ENCODE data around the gene CYP21A2. TPM values are rescaled to one million over a fixed set of nuclear protein-coding genes. Genes with fewer than 3 reads are reported as not detected.
"Not testable (repeated sequence)": the region's sequence is repeated elsewhere in the genome, so short reads cannot be mapped to it uniquely, and the experiment has no call there.

CYP21A2 gene
- total RNA-seq, 1 experiment from 2014 or later, result 0.76 TPM

GRCh38 chr6:32028631-32029030 is 9.6 kb upstream of the CYP21A2 start:
- H3K27ac Mint-ChIP-seq (ENCODE audit: unreplicated experiment); H3K4me3 Mint-ChIP-seq (ENCODE audit: low read depth, unreplicated experiment); CTCF ChIA-PET; H3K36me3 Mint-ChIP-seq (ENCODE audit: insufficient read depth, unreplicated experiment); H3K27me3 Mint-ChIP-seq (ENCODE audit: unreplicated experiment); BruUV-seq (replicated peaks); DNase-seq; intact Hi-C loops (cut with micrococcal nuclease; ENCODE audit: unreplicated experiment); H3K4me1 Mint-ChIP-seq (ENCODE audit: low read depth, unreplicated experiment); H3K9me3 Mint-ChIP-seq (ENCODE audit: low read depth, unreplicated experiment): not testable (repeated sequence)

GRCh38 chr6:32029553-32029952 is 8.7 kb upstream of the CYP21A2 start:
- BruUV-seq (replicated peaks); CTCF ChIA-PET; H3K27ac Mint-ChIP-seq (ENCODE audit: unreplicated experiment); H3K4me1 Mint-ChIP-seq (ENCODE audit: low read depth, unreplicated experiment); H3K27me3 Mint-ChIP-seq (ENCODE audit: unreplicated experiment); H3K9me3 Mint-ChIP-seq (ENCODE audit: low read depth, unreplicated experiment); intact Hi-C loops (cut with micrococcal nuclease; ENCODE audit: unreplicated experiment); H3K36me3 Mint-ChIP-seq (ENCODE audit: insufficient read depth, unreplicated experiment); DNase-seq; H3K4me3 Mint-ChIP-seq (ENCODE audit: low read depth, unreplicated experiment): not testable (repeated sequence)

- H3K27ac Mint-ChIP-seq (ENCODE audit: unreplicated experiment); H3K36me3 Mint-ChIP-seq (ENCODE audit: insufficient read depth, unreplicated experiment); H3K9me3 Mint-ChIP-seq (ENCODE audit: low read depth, unreplicated experiment); CTCF ChIA-PET; BruUV-seq (replicated peaks); H3K4me3 Mint-ChIP-seq (ENCODE audit: low read depth, unreplicated experiment); DNase-seq; intact Hi-C loops (cut with micrococcal nuclease; ENCODE audit: unreplicated experiment); H3K4me1 Mint-ChIP-seq (ENCODE audit: low read depth, unreplicated experiment): not testable (repeated sequence)
- H3K27me3 Mint-ChIP-seq (ENCODE audit: unreplicated experiment), result peaks cover 13% of the 10 kb centered on the region
Measured at GRCh38 chr6:32035283-32036013, 2.8 kb upstream of the CYP21A2 start.

- H3K9me3 Mint-ChIP-seq (ENCODE audit: low read depth, unreplicated experiment); H3K4me3 Mint-ChIP-seq (ENCODE audit: low read depth, unreplicated experiment); CTCF ChIA-PET; H3K27ac Mint-ChIP-seq (ENCODE audit: unreplicated experiment); intact Hi-C loops (cut with micrococcal nuclease; ENCODE audit: unreplicated experiment); H3K36me3 Mint-ChIP-seq (ENCODE audit: insufficient read depth, unreplicated experiment); BruUV-seq (replicated peaks); DNase-seq; H3K4me1 Mint-ChIP-seq (ENCODE audit: low read depth, unreplicated experiment): not testable (repeated sequence)
- peaks cover 13% of the 10 kb centered on the region for H3K27me3 Mint-ChIP-seq (ENCODE audit: unreplicated experiment)
Measured at GRCh38 chr6:32037136-32037535, 1.1 kb upstream of the CYP21A2 start.

GRCh38 chr6:32038878-32039277 is 663 bp downstream of the CYP21A2 start:
- DNase-seq; intact Hi-C loops (cut with micrococcal nuclease; ENCODE audit: unreplicated experiment); H3K36me3 Mint-ChIP-seq (ENCODE audit: insufficient read depth, unreplicated experiment); H3K27ac Mint-ChIP-seq (ENCODE audit: unreplicated experiment); H3K4me1 Mint-ChIP-seq (ENCODE audit: low read depth, unreplicated experiment); BruUV-seq (replicated peaks); H3K9me3 Mint-ChIP-seq (ENCODE audit: low read depth, unreplicated experiment); CTCF ChIA-PET; H3K4me3 Mint-ChIP-seq (ENCODE audit: low read depth, unreplicated experiment): not testable (repeated sequence)
- H3K27me3 Mint-ChIP-seq (ENCODE audit: unreplicated experiment), result peaks cover 13% of the 10 kb centered on the region

- BruUV-seq (replicated peaks); CTCF ChIA-PET; H3K4me1 Mint-ChIP-seq (ENCODE audit: low read depth, unreplicated experiment); intact Hi-C loops (cut with micrococcal nuclease; ENCODE audit: unreplicated experiment); H3K36me3 Mint-ChIP-seq (ENCODE audit: insufficient read depth, unreplicated experiment); H3K4me3 Mint-ChIP-seq (ENCODE audit: low read depth, unreplicated experiment); H3K27ac Mint-ChIP-seq (ENCODE audit: unreplicated experiment); H3K9me3 Mint-ChIP-seq (ENCODE audit: low read depth, unreplicated experiment); DNase-seq: not testable (repeated sequence)
- H3K27me3 Mint-ChIP-seq (ENCODE audit: unreplicated experiment), result peaks cover 13% of the 10 kb centered on the region
Measured at GRCh38 chr6:32039321-32040274, 1.4 kb downstream of the CYP21A2 start.

GRCh38 chr6:32040299-32041049 is 2.3 kb downstream of the CYP21A2 start:
- CTCF ChIA-PET; intact Hi-C loops (cut with micrococcal nuclease; ENCODE audit: unreplicated experiment); DNase-seq; H3K4me3 Mint-ChIP-seq (ENCODE audit: low read depth, unreplicated experiment); BruUV-seq (replicated peaks); H3K9me3 Mint-ChIP-seq (ENCODE audit: low read depth, unreplicated experiment); H3K27ac Mint-ChIP-seq (ENCODE audit: unreplicated experiment); H3K4me1 Mint-ChIP-seq (ENCODE audit: low read depth, unreplicated experiment); H3K36me3 Mint-ChIP-seq (ENCODE audit: insufficient read depth, unreplicated experiment): not testable (repeated sequence)
- H3K27me3 Mint-ChIP-seq (ENCODE audit: unreplicated experiment), result peaks cover 13% of the 10 kb centered on the region

GRCh38 chr6:32041050-32041321 is 2.8 kb downstream of the CYP21A2 start:
- CTCF ChIA-PET, result not testable (repeated sequence)

DNA sequence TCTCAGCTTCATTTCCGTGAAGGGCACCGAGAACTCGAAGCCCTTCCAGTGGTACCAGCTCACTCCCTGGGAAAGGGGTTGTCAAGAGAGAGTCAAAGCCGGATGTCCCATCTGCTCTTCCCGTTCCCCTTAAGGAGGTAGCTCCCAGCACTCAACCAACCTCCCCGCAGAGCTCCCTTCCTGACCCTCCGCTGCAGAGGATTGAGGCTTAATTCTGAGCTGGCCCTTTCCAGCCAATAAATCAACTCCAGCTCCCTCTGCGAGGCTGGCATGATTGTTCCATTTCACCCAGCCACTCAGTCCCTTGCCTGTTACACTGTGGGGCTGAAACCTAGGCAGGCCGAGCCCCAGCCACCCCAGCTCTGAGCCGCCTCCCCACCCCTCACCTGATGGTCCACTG is 3.2 kb downstream of the CYP21A2 start:
- H3K4me3 Mint-ChIP-seq (ENCODE audit: low read depth, unreplicated experiment); H3K9me3 Mint-ChIP-seq (ENCODE audit: low read depth, unreplicated experiment); H3K36me3 Mint-ChIP-seq (ENCODE audit: insufficient read depth, unreplicated experiment); intact Hi-C loops (cut with micrococcal nuclease; ENCODE audit: unreplicated experiment); H3K4me1 Mint-ChIP-seq (ENCODE audit: low read depth, unreplicated experiment); DNase-seq; CTCF ChIA-PET; H3K27ac Mint-ChIP-seq (ENCODE audit: unreplicated experiment); BruUV-seq (replicated peaks): not testable (repeated sequence)
- H3K27me3 Mint-ChIP-seq (ENCODE audit: unreplicated experiment), result peaks cover 13% of the 10 kb centered on the region

More at GRCh38 chr6:32041050-32041321, 2.8 kb downstream of the CYP21A2 start:
- H3K36me3 Mint-ChIP-seq (ENCODE audit: insufficient read depth, unreplicated experiment); BruUV-seq (replicated peaks); H3K9me3 Mint-ChIP-seq (ENCODE audit: low read depth, unreplicated experiment); intact Hi-C loops (cut with micrococcal nuclease; ENCODE audit: unreplicated experiment); H3K4me1 Mint-ChIP-seq (ENCODE audit: low read depth, unreplicated experiment); DNase-seq; H3K4me3 Mint-ChIP-seq (ENCODE audit: low read depth, unreplicated experiment); H3K27ac Mint-ChIP-seq (ENCODE audit: unreplicated experiment): not testable (repeated sequence)
- peaks cover 13% of the 10 kb centered on the region for H3K27me3 Mint-ChIP-seq (ENCODE audit: unreplicated experiment)

All from Calu3 (cell line).